Smooth muscle cell (in vitro differentiated cells): Measurements from ENCODE around the gene ACE2. TPM values are rescaled to one million over a fixed set of nuclear protein-coding genes. Genes with fewer than 3 reads are reported as not detected.

Experiments
- DNase-seq: peaks from one replicate; lab custom pipeline; 2025; ENCODE audit not compliant: unreplicated experiment; lab: John Stamatoyannopoulos, UW
- H2AFZ ChIP-seq: fragments of 200-600 bp; sonication (generic); 2 replicates; pipeline ENCODE4 v1.6.0; 2016; ENCODE audit warnings: antibody characterized with exemption, low read depth, mild to moderate bottlenecking
- H3F3A ChIP-seq: fragments of 200-600 bp; sonication (generic); 2 replicates; pipeline ENCODE4 v1.6.0; 2017; ENCODE audit warnings: antibody characterized with exemption, low read depth
- H3K27ac ChIP-seq: fragments of 200-600 bp; sonication (generic); 2 replicates; pipeline ENCODE4 v1.5.1; 2016; ENCODE audit warnings: low read depth, mild to moderate bottlenecking
- H3K27me3 ChIP-seq: fragments of 200-600 bp; sonication (generic); 2 replicates; pipeline ENCODE4 v1.6.1; 2016; ENCODE audit warnings: low read depth, mild to moderate bottlenecking
- H3K36me3 ChIP-seq: fragments of 200-600 bp; sonication (generic); 2 replicates; pipeline ENCODE4 v1.5.1; 2016; ENCODE audit warnings: low read depth
- H3K4me1 ChIP-seq: fragments of 200-600 bp; sonication (generic); 2 replicates; pipeline ENCODE4 v1.5.1; 2016; ENCODE audit warnings: low read depth
- H3K4me2 ChIP-seq: fragments of 200-600 bp; sonication (generic); 2 replicates; pipeline ENCODE4 v1.6.0; 2016; ENCODE audit warnings: mild to moderate bottlenecking
- H3K4me3 ChIP-seq: fragments of 200-600 bp; sonication (generic); 2 replicates; pipeline ENCODE4 v1.5.1; 2016; ENCODE audit warnings: mild to moderate bottlenecking
- H3K79me2 ChIP-seq: fragments of 200-600 bp; sonication (generic); 2 replicates; pipeline ENCODE4 v1.6.0; 2016; ENCODE audit warnings: low read depth, mild to moderate bottlenecking
- H3K9ac ChIP-seq: fragments of 200-600 bp; sonication (generic); 2 replicates; pipeline ENCODE4 v1.6.0; 2016; ENCODE audit warnings: low read depth
- H3K9me3 ChIP-seq: fragments of 200-600 bp; sonication (generic); replicated peaks from 2 replicates; pipeline ENCODE4 v1.5.1; 2016; ENCODE audit warnings: low read depth
- H4K20me1 ChIP-seq: fragments of 200-600 bp; sonication (generic); 2 replicates; pipeline ENCODE4 v1.6.0; 2016; ENCODE audit warnings: low read depth
- WGBS: methylation state at CpG from one replicate; pipeline ENCODE4 v1.1.7; 2016; ENCODE audit warnings: low lambda C conversion rate; 5-methylcytosine and 5-hydroxymethylcytosine counted together
- polyA plus RNA-seq: library from polyadenylated mRNA; unstranded; fragments of >200 nt; fragmentation: Nextera tagmentation; extraction: Ambion mirVana; gene quantifications from 2 replicates; pipeline ENCODE4 v1.2.1, GENCODE V29; 2016
- total RNA-seq: library from RNA; depleted of rRNA; stranded (reverse); fragments of >200 nt; gene quantifications from 2 replicates; pipeline ENCODE4 v1.2.3, GENCODE V29; 2014
- TF ChIP-seq, protein P1 (sequence below): fragments of 200-600 bp; sonication (generic); IDR thresholded peaks from 2 replicates; pipeline ENCODE4 v1.5.1; 2017; ENCODE audit warnings: borderline replicate concordance, mild to moderate bottlenecking, antibody characterized with exemption; ENCODE audit not compliant: insufficient read depth, poor library complexity, severe bottlenecking

ACE2 gene
- total and polyA plus RNA-seq, 2 experiments from 2014 or later: 1.0 to 1.6 TPM

DNA sequence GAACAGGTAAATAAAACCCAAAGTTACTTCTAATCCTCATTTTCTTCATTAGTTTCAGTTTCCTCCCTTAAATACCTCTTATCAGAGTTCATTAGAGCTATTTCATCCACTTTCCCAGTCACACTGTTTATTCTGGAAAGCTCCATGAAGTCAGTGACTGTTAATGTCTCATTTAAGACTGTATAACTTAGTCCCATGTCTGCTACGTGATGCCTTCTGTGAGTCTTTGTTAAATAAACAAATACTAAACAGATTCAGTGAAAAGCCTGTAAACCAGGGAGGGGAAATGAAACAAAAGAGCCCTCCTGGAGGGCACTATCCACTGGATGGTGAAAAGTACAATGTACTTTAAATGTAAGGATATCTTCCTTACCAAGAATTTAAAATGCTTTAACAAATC lies 24.7 kb downstream of the ACE2 start:
- H3F3A ChIP-seq: peaks cover 24% of the 10 kb centered on the region
- no peaks in the 10 kb centered on the region for H4K20me1 ChIP-seq
- H3K9me3 ChIP-seq: no peaks in the 10 kb centered on the region
- H2AFZ ChIP-seq: peak overlapping the region; percentile 81
- no peaks in the 10 kb centered on the region for H3K27me3 ChIP-seq
- no peaks in the 10 kb centered on the region for H3K36me3 ChIP-seq
- DNase-seq: no peak
- H3K4me3 ChIP-seq: peak overlapping the region; percentile 15
- peak overlapping the region; percentile 73 for H3K4me2 ChIP-seq
- H3K4me1 ChIP-seq: peaks cover 34% of the 10 kb centered on the region
- H3K27ac ChIP-seq: peak overlapping the region; percentile 78
- no peaks in the 10 kb centered on the region for H3K79me2 ChIP-seq
- WGBS: 18% methylated on average over 1 of the region's 1 CpG
- peak overlapping the region; percentile 4 for H3K9ac ChIP-seq
- TF ChIP-seq, protein P1, sequence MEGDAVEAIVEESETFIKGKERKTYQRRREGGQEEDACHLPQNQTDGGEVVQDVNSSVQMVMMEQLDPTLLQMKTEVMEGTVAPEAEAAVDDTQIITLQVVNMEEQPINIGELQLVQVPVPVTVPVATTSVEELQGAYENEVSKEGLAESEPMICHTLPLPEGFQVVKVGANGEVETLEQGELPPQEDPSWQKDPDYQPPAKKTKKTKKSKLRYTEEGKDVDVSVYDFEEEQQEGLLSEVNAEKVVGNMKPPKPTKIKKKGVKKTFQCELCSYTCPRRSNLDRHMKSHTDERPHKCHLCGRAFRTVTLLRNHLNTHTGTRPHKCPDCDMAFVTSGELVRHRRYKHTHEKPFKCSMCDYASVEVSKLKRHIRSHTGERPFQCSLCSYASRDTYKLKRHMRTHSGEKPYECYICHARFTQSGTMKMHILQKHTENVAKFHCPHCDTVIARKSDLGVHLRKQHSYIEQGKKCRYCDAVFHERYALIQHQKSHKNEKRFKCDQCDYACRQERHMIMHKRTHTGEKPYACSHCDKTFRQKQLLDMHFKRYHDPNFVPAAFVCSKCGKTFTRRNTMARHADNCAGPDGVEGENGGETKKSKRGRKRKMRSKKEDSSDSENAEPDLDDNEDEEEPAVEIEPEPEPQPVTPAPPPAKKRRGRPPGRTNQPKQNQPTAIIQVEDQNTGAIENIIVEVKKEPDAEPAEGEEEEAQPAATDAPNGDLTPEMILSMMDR: no peak

DNA sequence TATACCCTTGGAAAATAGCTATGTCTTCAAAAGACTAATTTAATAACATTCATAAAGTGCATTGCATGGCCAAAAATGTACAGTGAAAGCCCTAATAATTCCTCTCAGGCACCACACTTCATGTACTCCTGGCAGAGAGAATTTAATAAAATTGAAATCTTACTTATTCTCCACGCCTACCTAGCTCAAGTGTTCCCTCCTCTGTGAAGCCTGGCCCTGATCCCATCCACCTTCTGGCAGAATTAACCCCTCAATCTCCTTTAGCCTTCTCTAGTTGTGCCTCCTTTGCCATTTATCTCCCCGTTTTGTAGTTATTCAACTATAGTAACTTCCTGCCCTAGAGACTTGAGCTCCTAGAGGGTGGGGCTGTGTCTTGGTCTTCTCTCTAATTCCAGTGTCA lies 26.7 kb downstream of the ACE2 start:
- Histone ChIP-seq H4K20me1 (no peaks in the 10 kb centered on the region), H3K27ac (no peak overlapping the region), H3K27me3 (no peaks in the 10 kb centered on the region), H3K36me3 (no peaks in the 10 kb centered on the region), H3K79me2 (no peaks in the 10 kb centered on the region), H3K9ac (no peak overlapping the region), H3F3A (peaks cover 8% of the 10 kb centered on the region), H3K4me2 (no peak overlapping the region), H2AFZ (peak overlapping the region; percentile 42), H3K9me3 (no peaks in the 10 kb centered on the region), H3K4me1 (peaks cover 27% of the 10 kb centered on the region), H3K4me3 (no peak overlapping the region)
- TF ChIP-seq, protein P1: no peak
- WGBS: 81% methylated on average over 2 of the region's 2 CpGs
- DNase-seq: no peak

DNA sequence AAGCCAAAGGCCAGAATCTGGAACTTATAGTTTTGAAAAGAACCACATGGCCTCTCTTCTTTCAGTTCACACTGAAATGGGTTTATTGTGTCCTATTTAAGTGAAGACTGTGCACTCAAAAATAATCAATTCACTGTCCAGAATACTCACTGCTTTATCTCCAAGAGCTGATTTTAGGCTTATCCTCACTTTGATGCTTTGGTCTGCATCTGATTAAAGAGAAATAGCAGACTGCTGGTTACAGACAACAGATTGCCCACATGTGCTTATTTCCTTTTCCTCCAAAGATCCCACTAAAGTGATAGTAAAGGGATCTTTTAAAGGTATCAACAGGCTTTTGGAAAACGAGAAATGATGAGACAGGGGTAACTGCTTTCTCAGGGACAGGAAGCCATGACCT lies 30.6 kb downstream of the ACE2 start:
- Histone ChIP-seq H3K4me3 (no peak overlapping the region), H3K4me1 (peaks cover 13% of the 10 kb centered on the region), H3K9me3 (no peaks in the 10 kb centered on the region), H3K27me3 (no peaks in the 10 kb centered on the region), H3F3A (peaks cover 3% of the 10 kb centered on the region), H3K36me3 (no peaks in the 10 kb centered on the region), H2AFZ (peak overlapping the region; percentile 80), H3K79me2 (no peaks in the 10 kb centered on the region), H4K20me1 (no peaks in the 10 kb centered on the region), H3K4me2 (peak overlapping the region; percentile 33), H3K9ac (no peak overlapping the region), H3K27ac (no peak overlapping the region)
- TF ChIP-seq, protein P1: no peak
- DNase-seq: no peak
- 7% methylated on average over 1 of the region's 1 CpG for WGBS

DNA sequence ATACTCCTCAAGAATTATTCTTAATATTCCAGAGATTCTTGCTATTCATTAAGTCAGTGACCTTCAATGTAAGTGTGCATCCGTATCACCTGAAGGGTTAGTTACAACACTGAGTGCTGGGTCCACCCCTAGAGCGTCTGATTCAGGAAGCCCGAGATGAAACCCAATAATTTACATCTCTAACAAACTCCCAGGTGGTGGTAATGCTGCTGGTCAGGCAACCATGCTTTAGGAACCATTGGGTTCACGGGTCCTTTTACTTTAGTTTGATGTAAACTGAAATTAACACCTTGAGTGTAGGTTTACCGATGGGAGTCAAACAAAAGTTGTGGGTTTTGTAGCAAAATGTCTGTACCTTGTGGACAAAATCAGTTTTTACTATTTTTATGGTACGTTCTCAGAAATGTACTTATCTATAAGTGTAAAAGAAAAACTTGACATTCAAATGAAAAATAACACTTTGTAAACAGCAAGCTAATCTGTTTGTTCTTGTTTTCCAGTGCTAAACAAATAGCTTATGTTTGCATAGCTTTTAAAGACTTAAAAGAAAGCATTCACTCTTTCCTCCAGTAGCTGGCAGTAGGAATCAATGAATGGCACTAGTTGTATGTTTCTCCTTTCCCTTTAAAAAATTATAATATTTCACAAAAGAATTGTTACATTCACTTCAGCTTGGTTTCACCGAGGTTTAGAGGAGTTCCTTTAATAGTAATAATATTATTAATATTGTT lies 32.7 kb downstream of the ACE2 start:
- Histone ChIP-seq H3K9me3 (no peaks in the 10 kb centered on the region), H3K36me3 (no peaks in the 10 kb centered on the region), H2AFZ (peak overlapping the region; percentile 2), H3K27ac (no peak overlapping the region), H3K27me3 (no peaks in the 10 kb centered on the region), H3K4me1 (peaks cover 12% of the 10 kb centered on the region), H3K79me2 (no peaks in the 10 kb centered on the region), H3K4me3 (no peak overlapping the region), H4K20me1 (no peaks in the 10 kb centered on the region), H3K4me2 (no peak overlapping the region), H3K9ac (no peak overlapping the region), H3F3A (no peaks in the 10 kb centered on the region)
- DNase-seq: no peak
- WGBS: 60% methylated on average over 7 of the region's 7 CpGs
- TF ChIP-seq, protein P1: peak; percentile 56
